GM12875 (cell line): ENCODE measurements around the gene SUCO.
"Not testable (repeated sequence)": the region's sequence is repeated elsewhere in the genome, so short reads cannot be mapped to it uniquely, and the experiment has no call there.

Experiments
- H3K4me3 ChIP-seq: one replicate; pipeline ENCODE4 v1.5.1; 2011; ENCODE audit warnings: low read depth, low read length, control low read depth
- CTCF ChIP-seq: IDR thresholded peaks from 2 replicates; pipeline ENCODE4 v1.5.1; 2011; ENCODE audit warnings: low read depth, mild to moderate bottlenecking, control low read depth, inconsistent platforms, low read length, moderate library complexity, borderline replicate concordance; ENCODE audit not compliant: insufficient read depth

The SUCO gene

GRCh38 chr1:172582889-172583288 lies 49.9 kb downstream of the SUCO start:
- TF ChIP-seq CTCF: no peak

GRCh38 chr1:172585348-172585747 lies 52.4 kb downstream of the SUCO start:
- H3K4me3 ChIP-seq: no peak overlapping the region
- TF ChIP-seq CTCF: no peak

More at GRCh38 chr1:172582889-172583288, 49.9 kb downstream of the SUCO start:
- H3K4me3 ChIP-seq: no peak overlapping the region

GRCh38 chr1:172585861-172586260 lies 52.9 kb downstream of the SUCO start:
- TF ChIP-seq CTCF: no peak
- H3K4me3 ChIP-seq: no peak overlapping the region

- no peak overlapping the region for H3K4me3 ChIP-seq
- TF ChIP-seq CTCF: no peak
These were observed 55.6 kb downstream of the SUCO start for GRCh38 chr1:172588296-172589291.

GRCh38 chr1:172589553-172589952 lies 56.6 kb downstream of the SUCO start:
- H3K4me3 ChIP-seq: no peak overlapping the region
- TF ChIP-seq CTCF: no peak

- not testable (repeated sequence) for H3K4me3 ChIP-seq
These were observed 58.5 kb downstream of the SUCO start for GRCh38 chr1:172591429-172591828.

GRCh38 chr1:172595066-172595465 lies 62.1 kb downstream of the SUCO start:
- H3K4me3 ChIP-seq: not testable (repeated sequence)

GRCh38 chr1:172596782-172597181 lies 63.8 kb downstream of the SUCO start:
- H3K4me3 ChIP-seq: not testable (repeated sequence)
